ENCODE data around the gene RALGAPA2.

GRCh38 chr20:20614391-20614790 is 98.1 kb downstream of the RALGAPA2 start:
- TF ChIP-seq POLR2A (IDR thresholded peaks at IDR 0.05): no peak
- TF ChIP-seq, protein P1, sequence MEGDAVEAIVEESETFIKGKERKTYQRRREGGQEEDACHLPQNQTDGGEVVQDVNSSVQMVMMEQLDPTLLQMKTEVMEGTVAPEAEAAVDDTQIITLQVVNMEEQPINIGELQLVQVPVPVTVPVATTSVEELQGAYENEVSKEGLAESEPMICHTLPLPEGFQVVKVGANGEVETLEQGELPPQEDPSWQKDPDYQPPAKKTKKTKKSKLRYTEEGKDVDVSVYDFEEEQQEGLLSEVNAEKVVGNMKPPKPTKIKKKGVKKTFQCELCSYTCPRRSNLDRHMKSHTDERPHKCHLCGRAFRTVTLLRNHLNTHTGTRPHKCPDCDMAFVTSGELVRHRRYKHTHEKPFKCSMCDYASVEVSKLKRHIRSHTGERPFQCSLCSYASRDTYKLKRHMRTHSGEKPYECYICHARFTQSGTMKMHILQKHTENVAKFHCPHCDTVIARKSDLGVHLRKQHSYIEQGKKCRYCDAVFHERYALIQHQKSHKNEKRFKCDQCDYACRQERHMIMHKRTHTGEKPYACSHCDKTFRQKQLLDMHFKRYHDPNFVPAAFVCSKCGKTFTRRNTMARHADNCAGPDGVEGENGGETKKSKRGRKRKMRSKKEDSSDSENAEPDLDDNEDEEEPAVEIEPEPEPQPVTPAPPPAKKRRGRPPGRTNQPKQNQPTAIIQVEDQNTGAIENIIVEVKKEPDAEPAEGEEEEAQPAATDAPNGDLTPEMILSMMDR (IDR thresholded peaks at IDR 0.05): no peak

All from Peyer's patch (tissue), 4 donors.